ENCODE results near the gene TMUB2.

Gene TMUB2

GRCh38 chr17:44209786-44210341 is 23.1 kb downstream of the TMUB2 start:
- no peak for TF ChIP-seq CTCF (IDR thresholded peaks at IDR 0.05; ENCODE audit: insufficient read depth, low read depth, low read length, missing control alignments)
- H3K4me3 ChIP-seq (ENCODE audit: low read depth, low read length): peak overlapping the region; percentile 46

GRCh38 chr17:44210342-44211192 is 23.8 kb downstream of the TMUB2 start:
- H3K4me3 ChIP-seq (ENCODE audit: low read depth, low read length): peak overlapping the region; percentile 46
- TF ChIP-seq CTCF (IDR thresholded peaks at IDR 0.05; ENCODE audit: insufficient read depth, low read depth, low read length, missing control alignments): peak; percentile 99
- DNase-seq (ENCODE audit: low read depth): peak; percentile 95

More at GRCh38 chr17:44209786-44210341, 23.1 kb downstream of the TMUB2 start:
- peak; percentile 72 for DNase-seq (ENCODE audit: low read depth)

GRCh38 chr17:44211281-44212265 is 24.8 kb downstream of the TMUB2 start:
- no peak for TF ChIP-seq CTCF (IDR thresholded peaks at IDR 0.05; ENCODE audit: insufficient read depth, low read depth, low read length, missing control alignments)
- no peak for DNase-seq (ENCODE audit: low read depth)
- no peak overlapping the region for H3K4me3 ChIP-seq (ENCODE audit: low read depth, low read length)

GRCh38 chr17:44212507-44213402 is 26.0 kb downstream of the TMUB2 start:
- no peak overlapping the region for H3K4me3 ChIP-seq (ENCODE audit: low read depth, low read length)
- TF ChIP-seq CTCF (IDR thresholded peaks at IDR 0.05; ENCODE audit: insufficient read depth, low read depth, low read length, missing control alignments): no peak
- peak; percentile 22 for DNase-seq (ENCODE audit: low read depth)

GRCh38 chr17:44213403-44214229 is 26.8 kb downstream of the TMUB2 start:
- H3K4me3 ChIP-seq (ENCODE audit: low read depth, low read length): no peak overlapping the region
- DNase-seq (ENCODE audit: low read depth): peak; percentile 7
- no peak for TF ChIP-seq CTCF (IDR thresholded peaks at IDR 0.05; ENCODE audit: insufficient read depth, low read depth, low read length, missing control alignments)
